Prostate gland (tissue), 2 donors: Measurements from ENCODE around the gene OR13C2. TPM values are rescaled to one million over a fixed set of nuclear protein-coding genes. Genes with fewer than 3 reads are reported as not detected.

Source experiments
- total RNA-seq, 2 donors: library from RNA; depleted of rRNA; stranded (reverse); fragments of >200 nt; gene quantifications; one replicate each; pipeline ENCODE4 v1.1.0, GENCODE V29; 2016

OR13C2 gene
- total RNA-seq, 2 donors from 2014 or later, result not detected

Other genes starting within 250 kb of the OR13C2 start
- gene OR13F1, start 101.4 kb downstream of the OR13C2 start, total RNA-seq, result not detected
- gene OR13C4, start 78.4 kb downstream of the OR13C2 start, total RNA-seq, result not detected
- gene OR13C3, start 68.8 kb downstream of the OR13C2 start, total RNA-seq, result not detected
- gene OR13C8, start 36.5 kb downstream of the OR13C2 start, total RNA-seq, result not detected
- not detected for gene OR13C5, start 6.2 kb downstream of the OR13C2 start, total RNA-seq
- not detected for gene OR13C9, start 12.6 kb upstream of the OR13C2 start, total RNA-seq
- gene OR13D1, start 88.9 kb upstream of the OR13C2 start, total RNA-seq, result not detected
- 10 to 100 TPM; 14.6 to 18.8 TPM for gene NIPSNAP3A, start 142.1 kb upstream of the OR13C2 start, total RNA-seq
- gene NIPSNAP3B, start 158.5 kb upstream of the OR13C2 start, total RNA-seq, result 1 to 10 TPM; 2.4 to 3.6 TPM